ENCODE data around the gene HSD3B7. TPM values are rescaled to one million over a fixed set of nuclear protein-coding genes. Genes with fewer than 3 reads are reported as not detected.
"Not testable (repeated sequence)": the region's sequence is repeated elsewhere in the genome, so short reads cannot be mapped to it uniquely, and the experiment has no call there.

The HSD3B7 gene
- total RNA-seq = 10 to 100 TPM; 38.8 to 59.1 (median 52.2) TPM

GRCh38 chr16:30984669-30985400 is at the start of gene HSD3B7:
Gene HSD3B7, plus strand, starts transcription at chr16:30985207. Its CDS starts 452 bp downstream, at chr16:30985659.
- peak within 1 kb of the TSS; percentile 18 to 59 (median 38) for H3K4me3 ChIP-seq
- peaks cover 0 to 36% (median 0%) of the 10 kb centered on the region in 3 donors for H3K36me3 ChIP-seq
- H3K9me3 ChIP-seq = no peaks in the 10 kb centered on the region
- peak within 1 kb of the TSS; percentile 46 to 86 (median 66) for H3K27ac ChIP-seq
- peak; percentile 82 to 94 (median 93) for DNase-seq
- peaks cover 0 to 12% (median 3%) of the 10 kb centered on the region in 4 donors for H3K4me1 ChIP-seq
- TF ChIP-seq, protein P1, sequence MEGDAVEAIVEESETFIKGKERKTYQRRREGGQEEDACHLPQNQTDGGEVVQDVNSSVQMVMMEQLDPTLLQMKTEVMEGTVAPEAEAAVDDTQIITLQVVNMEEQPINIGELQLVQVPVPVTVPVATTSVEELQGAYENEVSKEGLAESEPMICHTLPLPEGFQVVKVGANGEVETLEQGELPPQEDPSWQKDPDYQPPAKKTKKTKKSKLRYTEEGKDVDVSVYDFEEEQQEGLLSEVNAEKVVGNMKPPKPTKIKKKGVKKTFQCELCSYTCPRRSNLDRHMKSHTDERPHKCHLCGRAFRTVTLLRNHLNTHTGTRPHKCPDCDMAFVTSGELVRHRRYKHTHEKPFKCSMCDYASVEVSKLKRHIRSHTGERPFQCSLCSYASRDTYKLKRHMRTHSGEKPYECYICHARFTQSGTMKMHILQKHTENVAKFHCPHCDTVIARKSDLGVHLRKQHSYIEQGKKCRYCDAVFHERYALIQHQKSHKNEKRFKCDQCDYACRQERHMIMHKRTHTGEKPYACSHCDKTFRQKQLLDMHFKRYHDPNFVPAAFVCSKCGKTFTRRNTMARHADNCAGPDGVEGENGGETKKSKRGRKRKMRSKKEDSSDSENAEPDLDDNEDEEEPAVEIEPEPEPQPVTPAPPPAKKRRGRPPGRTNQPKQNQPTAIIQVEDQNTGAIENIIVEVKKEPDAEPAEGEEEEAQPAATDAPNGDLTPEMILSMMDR (IDR thresholded peaks at IDR 0.05) = peak; percentile 86 to 96 (median 94)
- peak; percentile 18 to 35 for TF ChIP-seq POLR2A (IDR thresholded peaks at IDR 0.05)
- H3K27me3 ChIP-seq = no peaks in the 10 kb centered on the region

GRCh38 chr16:30937692-30938091 is 47.3 kb upstream of the HSD3B7 start:
- Histone ChIP-seq H3K27ac (no peak overlapping the region), H3K4me3 (no peak overlapping the region), H3K4me1 (peaks cover 0 to 13% (median 6%) of the 10 kb centered on the region in 4 donors), H3K9me3 (no peaks in the 10 kb centered on the region), H3K27me3 (no peaks in the 10 kb centered on the region), H3K36me3 (peaks cover 0 to 23% (median 0%) of the 10 kb centered on the region in 3 donors)
- no peak for DNase-seq
- TF ChIP-seq, protein P1 (IDR thresholded peaks at IDR 0.05) = no peak
- TF ChIP-seq POLR2A (IDR thresholded peaks at IDR 0.05) = no peak

DNA sequence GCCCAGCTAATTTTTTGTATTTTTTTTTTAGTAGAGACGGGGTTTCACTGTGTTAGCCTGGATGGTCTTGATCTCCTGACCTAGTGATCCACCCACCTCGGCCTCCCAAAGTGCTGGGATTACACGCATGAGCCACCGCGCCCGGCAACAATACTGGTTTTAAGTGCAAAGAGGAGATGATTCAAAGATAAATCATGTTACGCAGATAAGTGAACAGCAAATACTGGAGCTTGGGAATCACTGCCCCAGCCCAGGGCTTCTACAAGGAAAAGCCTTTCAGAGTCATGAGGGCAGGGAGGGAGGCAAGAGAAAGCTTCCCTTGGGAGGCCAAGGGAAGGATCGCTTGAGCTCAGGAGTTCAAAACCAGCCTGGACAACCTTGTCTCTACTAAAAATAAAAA is 45.4 kb upstream of the HSD3B7 start:
- not testable (repeated sequence) for DNase-seq, H3K27me3 ChIP-seq, H3K9me3 ChIP-seq, H3K27ac ChIP-seq, H3K4me3 ChIP-seq
- peaks cover 0 to 18% (median 6%) of the 10 kb centered on the region in 4 donors for H3K4me1 ChIP-seq
- H3K36me3 ChIP-seq = peaks cover 0 to 28% (median 0%) of the 10 kb centered on the region in 3 donors

- H3K4me3 ChIP-seq = peak overlapping the region in 1 of 4 donors; percentile 23
- no peaks in the 10 kb centered on the region for H3K27me3 ChIP-seq
- peak overlapping the region; percentile 20 to 81 (median 52) for H3K27ac ChIP-seq
- DNase-seq = peak; percentile 73 to 92 (median 87)
- peaks cover 0 to 22% (median 0%) of the 10 kb centered on the region in 3 donors for H3K36me3 ChIP-seq
- no peaks in the 10 kb centered on the region for H3K9me3 ChIP-seq
- TF ChIP-seq, protein P1 (IDR thresholded peaks at IDR 0.05) = peak; percentile 75 to 94 (median 89)
- TF ChIP-seq POLR2A (IDR thresholded peaks at IDR 0.05) = no peak
- H3K4me1 ChIP-seq = peaks cover 0 to 18% (median 6%) of the 10 kb centered on the region in 4 donors
Measured at GRCh38 chr16:30941600-30942425, 43.2 kb upstream of the HSD3B7 start.

DNA sequence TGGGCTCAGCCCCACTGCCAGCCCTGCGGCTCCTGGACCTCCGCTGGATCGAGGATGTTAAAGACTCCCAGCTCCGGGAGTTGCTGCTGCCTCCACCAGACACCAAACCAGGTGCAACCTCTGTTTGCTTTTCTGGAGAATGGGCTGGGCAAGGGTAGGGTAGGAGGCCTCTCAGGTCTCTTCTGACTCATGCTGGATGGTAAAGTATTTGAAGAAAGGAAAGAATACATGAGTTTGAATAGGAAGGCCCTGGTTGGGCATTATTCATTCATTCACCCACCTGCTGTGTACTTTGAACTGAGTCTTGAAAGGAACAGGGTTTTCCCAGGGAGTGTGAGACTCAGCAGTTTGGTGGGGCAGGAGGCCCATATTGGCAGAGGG is 42.6 kb upstream of the HSD3B7 start:
- peak overlapping the region; percentile 20 to 81 (median 52) for H3K27ac ChIP-seq
- H3K36me3 ChIP-seq = peaks cover 0 to 22% (median 0%) of the 10 kb centered on the region in 3 donors
- TF ChIP-seq, protein P1 (IDR thresholded peaks at IDR 0.05) = no peak
- no peak for TF ChIP-seq POLR2A (IDR thresholded peaks at IDR 0.05)
- H3K27me3 ChIP-seq = no peaks in the 10 kb centered on the region
- peak overlapping the region in 1 of 4 donors; percentile 23 for H3K4me3 ChIP-seq
- H3K4me1 ChIP-seq = peaks cover 0 to 18% (median 6%) of the 10 kb centered on the region in 4 donors
- H3K9me3 ChIP-seq = no peaks in the 10 kb centered on the region
- DNase-seq = no peak

All from Peyer's patch (tissue), 4 donors.